Right renal cortex interstitium (tissue), 3 donors: ENCODE data around the gene SF1. TPM values are rescaled to one million over a fixed set of nuclear protein-coding genes. Genes with fewer than 3 reads are reported as not detected.
"Not testable (repeated sequence)": the region's sequence is repeated elsewhere in the genome, so short reads cannot be mapped to it uniquely, and the experiment has no call there.

Experiments used
- DNase-seq, 3 donors: peaks; one replicate each; pipeline ENCODE4 v3.0.0-alpha.2; 2013; ENCODE audit warnings: low read depth in 3 of 3, low spot score in 2 of 3
- polyA plus RNA-seq, 3 donors: library from polyadenylated mRNA; unstranded; fragments of 120-200 nt; gene quantifications; one replicate each; pipeline ENCODE4 v1.2.1, GENCODE V29; 2013; ENCODE audit not compliant: insufficient read length in 3 of 3

SF1 gene, protein sequence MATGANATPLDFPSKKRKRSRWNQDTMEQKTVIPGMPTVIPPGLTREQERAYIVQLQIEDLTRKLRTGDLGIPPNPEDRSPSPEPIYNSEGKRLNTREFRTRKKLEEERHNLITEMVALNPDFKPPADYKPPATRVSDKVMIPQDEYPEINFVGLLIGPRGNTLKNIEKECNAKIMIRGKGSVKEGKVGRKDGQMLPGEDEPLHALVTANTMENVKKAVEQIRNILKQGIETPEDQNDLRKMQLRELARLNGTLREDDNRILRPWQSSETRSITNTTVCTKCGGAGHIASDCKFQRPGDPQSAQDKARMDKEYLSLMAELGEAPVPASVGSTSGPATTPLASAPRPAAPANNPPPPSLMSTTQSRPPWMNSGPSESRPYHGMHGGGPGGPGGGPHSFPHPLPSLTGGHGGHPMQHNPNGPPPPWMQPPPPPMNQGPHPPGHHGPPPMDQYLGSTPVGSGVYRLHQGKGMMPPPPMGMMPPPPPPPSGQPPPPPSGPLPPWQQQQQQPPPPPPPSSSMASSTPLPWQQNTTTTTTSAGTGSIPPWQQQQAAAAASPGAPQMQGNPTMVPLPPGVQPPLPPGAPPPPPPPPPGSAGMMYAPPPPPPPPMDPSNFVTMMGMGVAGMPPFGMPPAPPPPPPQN
- polyA plus RNA-seq: 100 to 1,000 TPM; 308 to 338 (median 314) TPM

DNA sequence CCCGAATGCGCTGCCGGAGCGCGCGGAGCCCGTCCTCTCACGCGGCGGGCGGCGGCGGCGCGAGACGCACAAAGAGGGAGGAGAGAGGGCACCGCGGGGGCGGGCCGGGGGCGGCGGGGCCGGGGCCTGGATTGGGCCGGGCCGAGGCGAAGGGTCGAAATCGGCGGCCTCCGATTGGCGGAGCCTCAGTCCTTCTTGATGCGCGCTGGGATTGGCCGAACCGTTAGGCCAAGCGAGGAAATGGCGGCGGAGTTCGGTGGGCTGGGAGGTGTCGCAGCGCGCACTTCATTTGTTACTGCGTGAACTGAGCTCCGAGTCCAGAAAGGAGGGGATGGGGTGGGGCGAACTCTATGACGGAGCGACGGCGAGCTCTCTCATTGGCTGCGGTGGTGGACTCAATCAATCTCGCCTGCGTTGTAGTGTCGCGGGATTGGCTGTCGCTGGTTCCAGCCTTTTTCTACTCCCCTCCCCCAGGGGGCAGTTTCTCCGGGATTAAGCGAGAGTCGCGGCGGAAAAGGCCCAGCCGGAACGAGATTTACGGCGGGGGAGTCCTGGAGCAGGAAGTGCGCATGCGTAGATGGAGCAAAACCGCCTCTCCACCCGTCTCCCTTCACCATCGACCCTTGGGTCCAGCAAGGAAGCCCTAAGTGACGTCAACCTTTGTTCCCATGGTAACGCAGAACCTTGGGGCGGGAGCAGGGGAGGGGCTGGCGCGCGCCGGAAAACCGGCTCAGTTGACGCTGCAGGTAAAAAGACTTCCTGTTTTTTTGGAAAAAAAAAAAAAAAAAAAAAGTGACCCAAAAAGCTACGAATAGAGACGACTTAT is at the start of gene SF1:
TSS of gene SF1 (minus strand) at position 70 of the 826 bp plus-strand sequence. CDS start 150 bp downstream, outside the sequence.
- peak; percentile 100 for DNase-seq

DNA sequence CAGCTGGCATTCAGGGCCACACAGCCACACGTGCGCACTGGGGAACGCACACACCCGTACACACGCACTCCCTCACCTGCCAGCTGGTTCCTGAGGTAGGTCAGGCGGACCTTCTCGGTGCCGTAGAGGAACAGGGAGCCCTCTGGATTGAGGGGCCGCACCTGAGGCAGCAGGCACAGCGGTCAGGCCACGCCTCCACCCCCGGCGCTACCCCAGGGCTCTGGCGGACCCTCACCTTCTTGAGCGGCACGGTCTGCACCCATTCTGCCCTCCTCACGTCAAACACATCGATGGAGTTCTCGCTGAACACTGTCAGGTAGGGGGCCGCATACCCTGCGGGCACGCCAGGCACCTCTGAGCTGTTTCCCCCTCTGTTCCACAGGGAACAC is 49.1 kb upstream of the SF1 start:
- DNase-seq: no peak

GRCh38 chr11:64826578-64827450 is 48.5 kb upstream of the SF1 start:
- DNase-seq: no peak

DNA sequence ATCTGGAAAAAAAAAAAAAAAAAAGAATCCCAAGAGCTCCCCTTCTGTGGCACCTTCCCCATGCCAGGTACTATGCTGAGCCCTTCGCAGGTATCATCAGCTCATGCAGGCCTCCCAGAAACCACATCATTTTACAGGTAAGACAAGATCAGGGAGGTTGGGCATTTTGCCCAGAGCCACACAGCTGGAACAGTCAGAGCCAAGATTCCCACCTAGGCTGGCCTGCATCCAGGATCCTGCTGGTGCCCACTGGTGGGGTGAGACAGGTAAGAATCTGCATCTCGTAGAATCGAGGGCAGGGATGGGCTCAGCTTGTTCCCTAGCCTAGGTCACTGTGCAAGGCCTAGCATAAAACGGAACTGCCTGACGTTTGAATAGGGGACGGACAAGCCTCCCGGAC is 47.7 kb upstream of the SF1 start:
- no peak for DNase-seq

DNA sequence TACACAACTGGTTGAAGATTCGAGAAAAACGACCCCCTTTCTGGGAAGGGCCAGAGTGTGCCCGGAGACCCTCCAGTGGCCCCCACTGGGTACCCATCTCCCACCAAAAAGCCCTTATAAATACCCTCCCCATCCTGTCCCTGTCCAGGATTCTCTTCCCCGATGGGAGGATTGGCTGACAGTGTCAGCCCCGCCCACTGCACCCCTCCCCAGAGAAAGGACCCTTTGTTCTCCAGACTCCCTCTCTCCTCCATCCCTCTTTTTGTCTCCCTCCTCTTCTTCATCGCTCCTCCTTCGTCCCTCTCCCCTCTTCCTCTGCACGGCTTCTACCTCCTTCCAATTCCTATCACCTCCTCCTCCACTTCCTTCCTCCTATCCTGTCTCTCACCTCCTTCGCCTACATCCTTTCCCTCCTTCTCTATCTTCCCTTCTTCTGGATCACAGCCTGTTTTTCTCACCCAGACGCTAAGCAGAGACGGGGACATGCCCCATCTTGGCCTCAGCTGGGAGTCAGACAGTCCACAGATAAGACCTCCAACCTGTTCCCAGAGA is 45.3 kb upstream of the SF1 start:
- no peak for DNase-seq

DNA sequence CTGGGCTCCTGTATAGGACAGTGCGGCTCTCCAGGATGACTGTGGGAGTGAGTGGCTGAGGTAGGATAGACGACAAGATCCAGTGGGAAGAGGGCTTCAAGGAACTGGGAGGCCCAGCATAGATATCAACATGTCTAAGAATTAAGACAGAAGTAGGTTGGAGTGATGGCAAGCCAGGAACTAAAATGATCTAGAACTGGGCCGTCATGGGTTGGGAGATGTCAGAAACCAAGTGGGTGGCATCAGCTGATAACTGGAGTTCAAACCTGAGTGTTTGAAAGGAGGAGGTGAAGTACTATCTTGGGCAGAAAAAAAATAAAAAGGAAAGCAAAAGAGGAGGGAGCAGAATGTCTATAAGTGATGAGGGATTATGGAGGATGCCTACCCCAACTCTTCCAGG is 39.1 kb upstream of the SF1 start:
- DNase-seq: no peak

DNA sequence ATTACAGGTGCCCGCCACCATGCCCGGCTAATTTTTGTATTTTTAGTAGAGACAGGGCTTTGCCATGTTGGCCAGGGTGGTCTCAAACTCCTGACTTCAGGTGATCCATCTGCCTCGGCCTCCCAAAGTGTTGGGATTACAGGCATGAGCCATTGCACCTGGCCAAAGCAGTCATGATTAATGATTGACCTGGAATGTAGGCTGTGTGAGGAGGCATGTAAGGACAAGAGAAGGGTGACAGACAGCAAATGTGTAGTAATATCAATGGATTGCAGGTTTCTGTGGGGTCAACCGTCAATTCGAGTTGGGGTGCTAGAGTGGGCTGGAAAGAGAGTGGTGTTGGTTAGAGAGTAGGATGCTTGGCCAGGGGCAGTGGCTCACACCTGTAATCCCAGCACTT is 37.1 kb upstream of the SF1 start:
- DNase-seq: not testable (repeated sequence)

DNA sequence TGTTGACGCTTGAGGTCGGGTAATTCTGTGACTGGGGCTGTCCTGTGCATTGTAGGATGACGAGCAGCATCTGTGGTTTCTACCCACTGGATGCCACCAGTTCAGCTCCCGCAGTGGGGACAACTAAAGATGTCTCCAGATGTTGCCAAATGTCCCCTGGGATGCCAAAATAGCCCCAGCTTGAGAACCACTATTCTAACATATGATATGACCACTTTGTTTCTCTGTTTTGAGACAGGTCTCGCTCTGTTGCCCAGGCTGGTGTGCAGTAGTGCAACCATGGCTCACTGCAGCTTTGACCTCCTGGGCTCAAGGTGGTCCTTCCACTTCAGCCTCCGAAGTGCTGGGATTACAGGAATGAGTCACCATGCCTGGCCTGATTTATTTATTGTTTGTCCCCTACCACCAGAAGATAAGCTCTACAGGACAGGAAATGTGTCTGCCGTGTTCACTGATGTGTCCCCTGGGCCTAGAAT is 36.4 kb upstream of the SF1 start:
- no peak for DNase-seq

- no peak for DNase-seq
Observed at GRCh38 chr11:64813826-64814225, 35.5 kb upstream of the SF1 start.

- DNase-seq: no peak
Observed at GRCh38 chr11:64810891-64811272, 32.5 kb upstream of the SF1 start.

GRCh38 chr11:64810271-64810890 is 32.0 kb upstream of the SF1 start, which contains the start of gene MEN1:
MEN1 (minus strand) TSS chr11:64810551; CDS start chr11:64810109, 442 bp downstream.
- peak; percentile 81 to 89 (median 88) for DNase-seq

DNA sequence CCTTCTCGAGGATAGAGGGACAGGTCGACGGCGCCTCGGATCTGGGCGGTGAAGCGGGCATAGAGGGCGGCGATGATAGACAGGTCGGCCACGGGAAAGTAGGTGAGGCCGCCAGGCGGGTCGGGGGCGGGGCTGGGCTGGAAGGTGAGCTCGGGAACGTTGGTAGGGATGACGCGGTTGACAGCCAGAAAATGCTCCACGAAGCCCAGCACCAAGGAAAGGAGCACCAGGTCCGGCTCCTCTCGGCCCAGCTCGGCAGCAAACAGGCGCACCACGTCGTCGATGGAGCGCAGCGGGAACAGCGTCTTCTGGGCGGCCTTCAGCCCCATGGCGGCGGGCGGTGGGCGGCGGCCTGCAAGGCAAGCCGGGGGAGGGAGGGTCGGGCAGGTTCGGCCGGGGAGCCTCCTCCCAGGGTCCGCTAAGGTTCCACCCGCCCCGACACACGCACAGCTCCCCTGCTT is 31.5 kb upstream of the SF1 start:
- DNase-seq: no peak

DNA sequence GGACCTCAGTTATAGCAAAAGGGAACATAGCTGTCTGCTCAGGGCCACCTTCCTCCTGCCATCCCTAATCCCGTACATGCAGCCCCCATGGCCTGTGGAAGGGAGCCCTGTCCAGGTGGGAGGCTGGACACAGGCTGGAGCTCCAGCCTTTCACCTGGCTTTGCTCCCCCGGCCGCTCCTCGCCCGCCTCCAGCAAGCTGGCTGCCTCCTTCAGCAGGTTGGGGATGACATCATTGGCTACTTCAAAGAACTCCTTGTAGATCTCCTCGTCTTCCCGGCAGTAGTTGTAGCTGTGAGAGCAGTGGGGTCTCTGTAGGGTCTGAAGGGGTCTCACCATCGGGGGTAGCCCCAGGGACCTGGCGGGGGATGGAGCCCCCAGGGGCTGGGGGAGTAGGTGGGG is 27.1 kb upstream of the SF1 start:
- DNase-seq: no peak

GRCh38 chr11:64804346-64805210 is 26.2 kb upstream of the SF1 start:
- DNase-seq: no peak

DNA sequence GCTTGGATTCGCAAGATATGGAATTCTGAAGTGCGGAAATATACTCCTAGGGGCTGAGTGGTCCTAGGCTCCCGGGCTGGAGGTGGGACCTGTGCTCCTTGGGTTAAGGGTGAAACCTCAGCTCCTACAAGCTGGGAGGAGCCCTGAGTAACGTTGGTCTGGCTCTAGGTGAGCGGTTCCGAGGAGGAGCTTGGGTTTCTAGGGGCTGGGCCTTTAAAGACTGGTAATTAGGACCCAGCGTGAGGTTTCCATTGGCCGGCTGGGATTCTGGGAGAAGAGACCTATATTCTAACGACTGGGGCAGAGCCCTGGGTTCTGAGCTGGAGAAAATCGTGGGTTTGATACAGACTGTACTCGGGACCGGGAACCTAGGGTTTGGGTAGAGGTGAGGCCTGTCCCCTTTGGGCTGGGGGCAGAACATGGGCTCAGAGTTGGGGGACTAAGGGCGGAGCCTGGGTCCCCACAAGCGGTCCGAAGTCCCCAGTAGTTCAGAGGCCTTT is 25.6 kb upstream of the SF1 start:
- no peak for DNase-seq

DNA sequence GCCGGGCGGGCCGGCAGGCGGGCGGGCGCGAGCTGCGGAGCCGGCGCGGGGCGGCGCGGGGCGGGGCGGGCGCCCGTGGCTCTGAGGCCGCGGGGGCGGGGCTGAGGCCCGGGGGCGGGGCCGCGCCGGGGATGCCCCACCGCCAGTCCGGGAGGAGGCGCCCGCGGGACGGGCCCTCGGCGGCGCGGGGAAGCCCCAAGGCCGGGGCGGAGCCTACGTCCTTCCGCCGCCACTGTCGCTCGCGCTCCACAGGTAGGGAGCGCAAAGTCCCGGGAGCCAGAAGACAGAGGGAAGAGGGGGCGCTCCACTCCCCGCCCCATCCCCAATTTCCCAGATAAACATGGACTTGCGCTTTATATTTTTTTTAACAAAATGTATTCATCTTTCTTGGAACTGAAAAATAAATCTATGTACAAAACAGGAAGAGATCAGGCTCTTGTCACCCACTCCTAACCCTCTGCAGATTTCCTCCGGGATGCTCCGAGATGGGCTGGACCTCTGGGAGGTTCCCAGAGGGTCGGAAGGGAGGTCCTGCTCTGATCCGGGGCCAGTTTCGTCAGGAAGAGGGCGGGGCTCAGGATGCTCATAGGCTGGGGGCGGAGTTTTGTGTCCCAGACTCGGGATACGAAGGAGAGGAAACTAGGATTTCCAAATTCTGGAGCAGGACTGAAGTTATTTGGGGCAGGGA is 25.0 kb upstream of the SF1 start, which contains the start of gene MAP4K2:
TSS of gene MAP4K2 (minus strand) at position 57 of the 688 bp plus-strand sequence. CDS start 65 bp downstream, outside the sequence.
- DNase-seq: peak; percentile 57 to 80 (median 64)
